Lower leg skin (tissue), 4 donors: ENCODE data around the gene PPP1R27. TPM values are rescaled to one million over a fixed set of nuclear protein-coding genes. Genes with fewer than 3 reads are reported as not detected.

ENCODE experiments used
- DNase-seq, 2 donors: peaks; one replicate each; pipeline ENCODE4 v3.0.0-alpha.2; 2019; ENCODE audit warnings: low spot score in 2 of 2
- H3K4me3 ChIP-seq: fragments of 200-600 bp; sonication (generic); 2 replicates; pipeline ENCODE4 v1.5.1; 2017; ENCODE audit warnings: mild to moderate bottlenecking, low read depth; ENCODE audit not compliant: poor library complexity, severe bottlenecking
- POLR2A ChIP-seq, 2 donors: fragments of 450-650 bp; IDR thresholded peaks; one replicate each; pipeline ENCODE4 v1.6.1; 2016 to 2017; ENCODE audit warnings: antibody characterized with exemption in 2 of 2, mild to moderate bottlenecking in 1 of 2, moderate library complexity in 1 of 2
- WGBS, 2 donors: methylation state at CpG; one replicate each; pipeline ENCODE4 v1.1.5; 2018; 5-methylcytosine and 5-hydroxymethylcytosine counted together
- intact Hi-C: fragments of 100-400 bp; cut with DNase I; formaldehyde crosslinking; loops from one replicate; pipeline ENCODE4 v1.15.0; 2023; ENCODE audit warnings: low total_unique reads
- total RNA-seq, 4 donors: library from RNA; depleted of rRNA; stranded (reverse); fragments of >200 nt; gene quantifications; one replicate each; pipeline ENCODE4 v1.1.0, GENCODE V29; 2016
- TF ChIP-seq, protein P1 (sequence below), 3 donors: fragments of 450-650 bp; IDR thresholded peaks; one replicate each; pipeline ENCODE4 v1.5.1; 2016; ENCODE audit warnings: antibody characterized with exemption in 3 of 3, mild to moderate bottlenecking in 3 of 3, moderate library complexity in 2 of 3

Gene PPP1R27
- total RNA-seq, 4 donors from 2014 or later: 0.36 TPM; not detected in 3

DNA sequence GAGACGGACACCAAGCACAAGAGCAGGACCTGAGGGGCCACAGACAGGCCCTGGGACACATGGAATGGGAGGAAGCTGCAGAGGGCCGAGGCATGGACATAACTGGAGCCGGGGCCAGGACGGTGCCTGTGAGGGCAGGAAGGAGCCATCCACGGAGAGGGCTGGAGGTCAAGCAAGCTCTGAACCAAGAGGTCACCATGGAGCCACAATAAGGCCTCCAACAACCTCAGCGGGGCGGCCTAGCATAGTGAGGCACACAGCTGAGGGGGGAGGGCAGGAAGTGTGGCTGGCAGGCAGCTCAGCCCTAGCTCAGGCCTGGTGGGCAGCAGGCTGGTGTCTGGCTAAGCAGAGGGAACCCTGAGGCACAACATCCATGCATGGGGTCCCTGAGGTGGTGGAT, 6.2 kb downstream of the PPP1R27 start:
- 77 to 82% methylated on average over 6 to 7 of the region's 7 CpGs for WGBS, 2 donors
- intact Hi-C loops: no loop called here
- no peak for DNase-seq
- H3K4me3 ChIP-seq: no peak overlapping the region
- TF ChIP-seq, protein P1, sequence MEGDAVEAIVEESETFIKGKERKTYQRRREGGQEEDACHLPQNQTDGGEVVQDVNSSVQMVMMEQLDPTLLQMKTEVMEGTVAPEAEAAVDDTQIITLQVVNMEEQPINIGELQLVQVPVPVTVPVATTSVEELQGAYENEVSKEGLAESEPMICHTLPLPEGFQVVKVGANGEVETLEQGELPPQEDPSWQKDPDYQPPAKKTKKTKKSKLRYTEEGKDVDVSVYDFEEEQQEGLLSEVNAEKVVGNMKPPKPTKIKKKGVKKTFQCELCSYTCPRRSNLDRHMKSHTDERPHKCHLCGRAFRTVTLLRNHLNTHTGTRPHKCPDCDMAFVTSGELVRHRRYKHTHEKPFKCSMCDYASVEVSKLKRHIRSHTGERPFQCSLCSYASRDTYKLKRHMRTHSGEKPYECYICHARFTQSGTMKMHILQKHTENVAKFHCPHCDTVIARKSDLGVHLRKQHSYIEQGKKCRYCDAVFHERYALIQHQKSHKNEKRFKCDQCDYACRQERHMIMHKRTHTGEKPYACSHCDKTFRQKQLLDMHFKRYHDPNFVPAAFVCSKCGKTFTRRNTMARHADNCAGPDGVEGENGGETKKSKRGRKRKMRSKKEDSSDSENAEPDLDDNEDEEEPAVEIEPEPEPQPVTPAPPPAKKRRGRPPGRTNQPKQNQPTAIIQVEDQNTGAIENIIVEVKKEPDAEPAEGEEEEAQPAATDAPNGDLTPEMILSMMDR (IDR thresholded peaks at IDR 0.05): no peak

DNA sequence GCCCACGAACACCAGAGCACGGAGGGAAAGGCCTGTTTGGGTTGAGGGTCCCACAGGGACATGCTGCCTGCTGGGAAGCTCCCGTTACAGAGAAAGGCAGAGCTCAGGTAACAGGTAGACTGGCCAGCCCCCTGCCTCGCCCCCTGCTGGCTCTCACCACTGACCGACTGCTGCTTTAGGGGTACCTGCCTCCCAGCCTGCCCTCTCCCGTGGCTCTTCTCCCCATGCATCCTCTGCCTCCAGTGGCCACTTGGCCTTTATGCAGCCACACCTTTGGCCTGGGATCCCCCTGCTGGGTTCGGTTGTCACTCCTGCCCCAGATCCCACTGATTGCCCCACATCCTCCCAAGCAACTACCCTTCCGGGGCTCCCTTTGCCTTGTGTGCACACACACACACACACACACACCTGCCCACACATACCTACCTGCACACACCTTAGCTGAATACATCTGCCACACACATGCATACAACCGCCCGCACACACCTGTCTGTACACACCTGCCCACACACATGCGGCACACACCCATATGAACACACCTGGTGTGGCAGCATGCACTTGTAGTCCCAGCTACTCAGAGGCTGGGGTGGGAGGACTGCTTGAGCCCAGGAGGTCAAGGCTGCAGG, 8.9 kb downstream of the PPP1R27 start:
- intact Hi-C loops: no loop called here
- TF ChIP-seq, protein P1 (IDR thresholded peaks at IDR 0.05): no peak
- TF ChIP-seq POLR2A (IDR thresholded peaks at IDR 0.05): no peak
- DNase-seq: no peak
- WGBS, 2 donors: 83 to 86% methylated on average over 11 of the region's 11 CpGs
- no peak overlapping the region for H3K4me3 ChIP-seq

DNA sequence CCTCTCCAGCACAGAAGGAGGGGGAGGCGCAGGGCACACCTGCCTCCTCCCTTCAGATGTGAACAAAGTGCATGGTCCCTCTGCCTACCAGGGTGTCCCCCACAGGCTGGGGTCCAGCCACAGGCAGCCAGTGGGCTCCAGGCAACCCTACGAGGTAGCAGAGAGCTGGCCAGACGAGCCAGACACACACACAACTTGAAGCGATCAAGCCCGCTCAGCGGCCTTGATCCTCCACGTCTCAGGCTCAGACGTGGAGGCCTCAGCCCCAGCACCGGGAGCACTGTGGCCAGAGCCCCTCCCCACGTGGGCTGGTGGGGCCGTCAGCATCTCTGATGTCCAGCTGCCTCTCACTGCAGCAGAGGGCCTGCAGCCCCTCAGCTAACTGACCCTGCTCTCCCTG, 10.3 kb downstream of the PPP1R27 start:
- TF ChIP-seq POLR2A (IDR thresholded peaks at IDR 0.05): no peak
- TF ChIP-seq, protein P1 (IDR thresholded peaks at IDR 0.05): no peak
- no peak overlapping the region for H3K4me3 ChIP-seq
- DNase-seq: no peak
- intact Hi-C loops: no loop called here
- 88 to 89% methylated on average over 3 to 11 of the region's 11 CpGs for WGBS, 2 donors

DNA sequence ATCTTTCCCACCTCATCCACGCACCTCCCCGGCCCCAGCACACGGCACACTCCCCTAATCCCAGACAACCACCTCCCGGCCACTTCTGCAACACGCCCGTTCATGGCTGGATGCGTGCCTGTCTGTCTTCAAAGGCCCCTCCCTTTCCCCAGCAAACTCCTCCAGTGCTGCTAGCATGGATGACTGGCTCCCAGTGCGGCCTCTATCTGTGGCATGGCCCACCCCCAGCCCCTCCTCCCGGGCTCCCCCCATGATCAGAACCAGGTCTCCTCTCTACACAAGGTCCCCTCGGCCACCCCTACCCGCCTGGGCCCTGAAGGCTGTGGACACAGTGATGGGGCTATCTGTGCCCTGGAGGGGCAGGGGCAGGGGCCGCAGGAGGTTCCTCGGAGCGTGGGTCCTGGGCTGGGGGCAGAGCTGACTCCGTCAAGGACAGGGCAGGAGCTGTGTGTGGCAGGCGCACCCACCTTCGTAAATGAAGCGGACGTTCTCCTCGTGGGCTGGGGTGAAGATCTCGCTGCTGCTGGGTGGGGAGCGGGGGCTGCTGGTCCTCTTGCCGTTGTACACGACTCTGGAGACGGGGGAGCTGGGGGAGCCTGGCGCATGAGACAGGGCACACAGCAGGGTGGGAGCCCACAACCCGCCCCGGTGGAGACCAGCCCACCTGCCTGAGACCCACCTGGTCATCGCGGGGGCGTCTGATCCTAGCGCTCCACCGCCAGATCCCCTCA, 10.9 kb downstream of the PPP1R27 start:
- TF ChIP-seq, protein P1 (IDR thresholded peaks at IDR 0.05): no peak
- no peak for TF ChIP-seq POLR2A (IDR thresholded peaks at IDR 0.05)
- WGBS, 2 donors: 81 to 85% methylated on average over 31 to 33 of the region's 33 CpGs
- intact Hi-C loops: no loop called here
- H3K4me3 ChIP-seq: no peak overlapping the region
- no peak for DNase-seq

DNA sequence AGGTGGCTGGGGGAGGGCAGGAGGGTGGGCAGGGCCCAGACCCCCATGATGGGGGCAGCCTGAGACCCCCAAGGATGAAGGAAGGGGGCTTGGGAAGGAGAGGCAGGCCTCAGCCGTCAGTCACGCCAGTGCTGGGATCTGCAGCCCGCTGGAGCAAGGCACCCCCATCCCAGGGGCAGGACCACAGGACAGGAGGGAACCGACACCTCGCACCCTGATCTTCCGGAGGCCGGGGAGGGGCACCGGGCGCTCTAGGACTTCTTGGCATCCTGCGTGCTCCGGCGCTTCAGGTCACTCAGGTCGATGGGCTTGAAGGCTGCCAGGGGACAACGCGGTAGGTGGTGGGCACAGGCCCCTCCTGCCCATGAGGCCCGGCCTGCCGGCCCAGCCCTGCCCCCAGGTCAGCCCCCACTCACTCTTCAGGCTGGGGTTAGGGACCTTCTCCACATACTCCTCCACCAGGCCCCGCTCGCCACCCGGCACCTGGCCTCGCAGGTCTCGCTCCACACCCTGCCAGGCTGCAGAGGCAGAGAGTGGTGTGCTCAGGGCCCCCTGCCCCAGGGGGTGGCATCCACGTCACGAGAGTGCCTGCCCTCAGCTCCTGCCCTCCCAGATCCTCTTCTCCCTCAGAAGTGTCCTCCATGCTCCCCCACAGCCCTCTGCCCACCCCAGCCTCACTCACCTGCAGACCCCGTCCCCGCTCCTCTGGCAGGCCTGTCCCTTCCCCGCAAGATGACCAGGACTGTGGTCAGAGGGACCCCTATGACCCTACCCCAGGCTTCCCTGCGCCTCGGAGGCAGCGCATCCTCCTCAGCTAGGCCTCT, 11.6 kb downstream of the PPP1R27 start:
- H3K4me3 ChIP-seq: no peak overlapping the region
- intact Hi-C loops: no loop called here
- DNase-seq: no peak
- WGBS, 2 donors: 82 to 88% methylated on average over 23 to 30 of the region's 30 CpGs
- TF ChIP-seq POLR2A (IDR thresholded peaks at IDR 0.05): no peak

DNA sequence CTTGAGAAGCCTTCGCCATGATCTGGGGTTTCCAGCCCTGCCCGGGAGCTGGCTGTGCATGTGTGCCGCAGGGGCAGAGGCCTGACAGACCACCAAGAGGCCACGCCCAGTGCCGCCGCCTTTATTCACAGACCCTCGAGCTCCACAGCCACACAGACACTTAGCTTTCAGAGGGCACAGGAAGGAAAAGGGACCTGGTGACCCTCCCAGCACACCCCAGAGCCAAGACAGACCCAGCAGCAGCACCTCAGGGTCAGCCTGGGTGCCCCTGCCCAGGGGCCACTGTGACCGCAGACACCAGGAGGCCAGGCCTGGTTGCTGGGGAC, 12.6 kb downstream of the PPP1R27 start:
- TF ChIP-seq POLR2A (IDR thresholded peaks at IDR 0.05): no peak
- TF ChIP-seq, protein P1 (IDR thresholded peaks at IDR 0.05): no peak
- WGBS, 2 donors: 72% methylated on average over 8 of the region's 8 CpGs; no CpG with 5 or more reads in 1 of the 2 donors
- no peak overlapping the region for H3K4me3 ChIP-seq
- intact Hi-C loops: no loop called here
- no peak for DNase-seq
